Measurements from ENCODE around the gene SUCLG1.

DNA sequence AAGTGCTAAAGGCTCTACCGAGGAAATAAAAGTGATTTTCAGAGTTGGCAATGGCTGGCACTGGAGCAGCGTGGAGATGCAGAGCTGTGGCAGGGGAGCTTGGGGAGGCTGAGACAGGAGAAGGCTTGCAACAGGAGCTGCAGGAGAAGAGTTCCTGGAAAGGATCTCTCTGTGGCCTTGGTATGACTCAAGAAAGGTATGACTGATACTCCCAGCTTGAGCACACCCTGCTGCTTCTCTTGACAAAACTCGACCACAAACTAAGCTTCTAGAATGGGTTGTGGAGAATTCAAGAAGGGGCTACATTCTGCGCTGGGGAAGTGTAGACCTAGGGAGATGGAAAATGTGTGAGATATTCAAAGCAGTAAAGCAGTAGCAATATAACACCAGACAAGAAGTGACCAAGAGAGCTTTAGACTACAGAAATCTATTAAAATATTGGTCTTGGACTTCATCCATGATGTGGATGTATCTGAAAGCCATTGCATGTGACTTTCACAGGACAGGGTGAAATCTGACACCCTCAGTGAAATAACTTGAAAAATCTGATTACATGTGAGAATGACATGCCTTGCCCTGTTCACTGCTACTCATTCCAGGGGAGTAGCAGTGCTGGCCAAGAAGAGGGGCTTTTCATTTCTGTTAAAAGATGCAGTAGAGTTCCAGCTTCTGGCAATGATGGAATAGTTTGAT lies 41.5 kb downstream of the SUCLG1 start:
- TF ChIP-seq, protein P1, sequence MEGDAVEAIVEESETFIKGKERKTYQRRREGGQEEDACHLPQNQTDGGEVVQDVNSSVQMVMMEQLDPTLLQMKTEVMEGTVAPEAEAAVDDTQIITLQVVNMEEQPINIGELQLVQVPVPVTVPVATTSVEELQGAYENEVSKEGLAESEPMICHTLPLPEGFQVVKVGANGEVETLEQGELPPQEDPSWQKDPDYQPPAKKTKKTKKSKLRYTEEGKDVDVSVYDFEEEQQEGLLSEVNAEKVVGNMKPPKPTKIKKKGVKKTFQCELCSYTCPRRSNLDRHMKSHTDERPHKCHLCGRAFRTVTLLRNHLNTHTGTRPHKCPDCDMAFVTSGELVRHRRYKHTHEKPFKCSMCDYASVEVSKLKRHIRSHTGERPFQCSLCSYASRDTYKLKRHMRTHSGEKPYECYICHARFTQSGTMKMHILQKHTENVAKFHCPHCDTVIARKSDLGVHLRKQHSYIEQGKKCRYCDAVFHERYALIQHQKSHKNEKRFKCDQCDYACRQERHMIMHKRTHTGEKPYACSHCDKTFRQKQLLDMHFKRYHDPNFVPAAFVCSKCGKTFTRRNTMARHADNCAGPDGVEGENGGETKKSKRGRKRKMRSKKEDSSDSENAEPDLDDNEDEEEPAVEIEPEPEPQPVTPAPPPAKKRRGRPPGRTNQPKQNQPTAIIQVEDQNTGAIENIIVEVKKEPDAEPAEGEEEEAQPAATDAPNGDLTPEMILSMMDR (IDR thresholded peaks at IDR 0.05 in 2 of 3, conservative IDR thresholded peaks at IDR 0.05 in 1 of 3; ENCODE audit: control insufficient read depth in 2 of 3, extremely low read depth in 1 of 3, insufficient read depth in 1 of 3, low read depth in 3 of 3, low read length in 3 of 3): no peak
- no peak for TF ChIP-seq CBFB (IDR thresholded peaks at IDR 0.05; ENCODE audit: low read depth)
- TF ChIP-seq DPF2 (IDR thresholded peaks at IDR 0.05): no peak
- no peak for TF ChIP-seq BHLHE40 (IDR thresholded peaks at IDR 0.05; ENCODE audit: borderline replicate concordance in 1 of 2, low read depth in 2 of 2, low read length in 1 of 2)
- no peak for TF ChIP-seq SIN3A (IDR thresholded peaks at IDR 0.05; ENCODE audit: low read depth, low read length)
- TF ChIP-seq PAX5 (IDR thresholded peaks at IDR 0.05; ENCODE audit: borderline replicate concordance, low read depth, low read length): no peak
- TF ChIP-seq EZH2 (IDR thresholded peaks at IDR 0.05; ENCODE audit: borderline replicate concordance, control insufficient read depth, low read depth, low read length): no peak
- TF ChIP-seq POLR2A (IDR thresholded peaks at IDR 0.05; ENCODE audit: low read depth, low read length): no peak
- no peak for TF ChIP-seq HDAC6 (IDR thresholded peaks at IDR 0.05; ENCODE audit: unreplicated experiment)
- TF ChIP-seq NR2C1 (IDR thresholded peaks at IDR 0.05): no peak
- TF ChIP-seq POLR2AphosphoS5 (IDR thresholded peaks at IDR 0.05; ENCODE audit: low read length): no peak
- TF ChIP-seq TCF7 (IDR thresholded peaks at IDR 0.05; ENCODE audit: borderline replicate concordance): no peak
- no peak for TF ChIP-seq TCF3 (IDR thresholded peaks at IDR 0.05; ENCODE audit: borderline replicate concordance, insufficient read depth, low read depth, low read length)
- no peak for TF ChIP-seq MXI1 (IDR thresholded peaks at IDR 0.05; ENCODE audit: low read depth, low read length)

Measured in GM12878 (cell line).